Kasumi-1 (cell line): ENCODE data around the gene HERC2.

Experiments
- DNase-seq, 2 experiments: peaks; one replicate each; lab custom pipeline; 2025; lab: John Stamatoyannopoulos, UW

Gene HERC2

GRCh38 chr15:28112962-28113361 lies 209.0 kb downstream of the HERC2 start:
- no peak for DNase-seq

- DNase-seq, result no peak
These were observed 209.7 kb downstream of the HERC2 start for GRCh38 chr15:28112101-28112760.

GRCh38 chr15:28111543-28111942 lies 210.4 kb downstream of the HERC2 start:
- DNase-seq, result no peak

GRCh38 chr15:28110481-28110881 lies 211.5 kb downstream of the HERC2 start:
- DNase-seq, result no peak

GRCh38 chr15:28109626-28110455 lies 212.1 kb downstream of the HERC2 start:
- no peak for DNase-seq

GRCh38 chr15:28107904-28108275 lies 214.1 kb downstream of the HERC2 start:
- DNase-seq, result no peak

- DNase-seq, result no peak
These were observed 214.7 kb downstream of the HERC2 start for GRCh38 chr15:28107111-28107903.

- no peak for DNase-seq
These were observed 215.5 kb downstream of the HERC2 start for GRCh38 chr15:28106294-28107110.

- DNase-seq, result no peak
These were observed 216.2 kb downstream of the HERC2 start for GRCh38 chr15:28105793-28106192.

- DNase-seq, result no peak
These were observed 216.7 kb downstream of the HERC2 start for GRCh38 chr15:28105224-28105791.

- no peak for DNase-seq
These were observed 217.7 kb downstream of the HERC2 start for GRCh38 chr15:28104326-28104725.

- DNase-seq, result no peak
These were observed 218.1 kb downstream of the HERC2 start for GRCh38 chr15:28103831-28104230.

- DNase-seq, result no peak
These were observed 220.0 kb downstream of the HERC2 start for GRCh38 chr15:28101983-28102441.

- no peak for DNase-seq
These were observed 220.8 kb downstream of the HERC2 start for GRCh38 chr15:28101201-28101600.

- no peak for DNase-seq
These were observed 221.3 kb downstream of the HERC2 start for GRCh38 chr15:28100516-28101195.

- no peak for DNase-seq
These were observed 222.3 kb downstream of the HERC2 start for GRCh38 chr15:28099555-28100140.

- DNase-seq, result peak; percentile 8 to 29
These were observed 223.0 kb downstream of the HERC2 start, which contains the start of gene OCA2 for GRCh38 chr15:28098766-28099554. Gene OCA2 (minus strand): TSS chr15:28099315. CDS start chr15:28081874, 17,441 bp downstream.

- DNase-seq, result no peak
These were observed 223.6 kb downstream of the HERC2 start for GRCh38 chr15:28098360-28098765.

GRCh38 chr15:28097656-28098359 lies 224.2 kb downstream of the HERC2 start:
- DNase-seq, result no peak
